Esophagus squamous epithelium (tissue), 4 donors: Measurements from ENCODE around the gene PTPN18.

Experiments used
- CTCF ChIP-seq, 6 experiments: fragments of 450-650 bp in 4 of 6; fragments of 200-600 bp in 2 of 6; sonication (generic) in 2 of 6; IDR thresholded peaks; one replicate each; pipeline ENCODE4 v1.5.1; 2016 to 2019; ENCODE audit warnings: antibody characterized with exemption in 6 of 6, mild to moderate bottlenecking in 4 of 6, moderate library complexity in 4 of 6
- POLR2A ChIP-seq, 4 donors: fragments of 450-650 bp; IDR thresholded peaks; one replicate each; pipeline ENCODE4 v1.6.1; 2017; ENCODE audit warnings: antibody characterized with exemption in 4 of 4, mild to moderate bottlenecking in 4 of 4, moderate library complexity in 3 of 4

GRCh38 chr2:130337735-130338325 lies 18.0 kb upstream of the PTPN18 start:
- no peak for TF ChIP-seq CTCF (IDR thresholded peaks at IDR 0.05)
- no peak for TF ChIP-seq POLR2A (IDR thresholded peaks at IDR 0.05)
